K562 (cell line): ENCODE results near the gene SRCAP. TPM values are rescaled to one million over a fixed set of nuclear protein-coding genes. Genes with fewer than 3 reads are reported as not detected.
A peak's percentile ranks its signal among the peaks of the same experiment; 100 is the strongest.

ENCODE experiments used
- BHLHE40 ChIP-seq: IDR thresholded peaks from 2 replicates; pipeline ENCODE4 v1.6.1; 2011; ENCODE audit warnings: low read length, improper control_type of control experiment
- C11orf30 ChIP-seq: fragments of 450-650 bp; IDR thresholded peaks from 2 replicates; pipeline ENCODE4 v1.6.1; 2016; ENCODE audit warnings: low read depth, mild to moderate bottlenecking
- CBFA2T3 ChIP-seq: fragments of 450-650 bp; IDR thresholded peaks from 2 replicates; pipeline ENCODE4 v1.6.1; 2017
- DPF2 ChIP-seq: fragments of 450-650 bp; IDR thresholded peaks from 2 replicates; pipeline ENCODE4 v1.6.1; 2016
- ELF4 ChIP-seq: fragments of 450-650 bp; formaldehyde crosslinking; IDR thresholded peaks from 2 replicates; pipeline ENCODE4 v1.4.0; 2022; ENCODE audit warnings: missing genetic modification characterization
- EP400 ChIP-seq: fragments of 450-650 bp; IDR thresholded peaks from 2 replicates; pipeline ENCODE4 v1.6.1; 2017; ENCODE audit warnings: antibody characterized with exemption, mild to moderate bottlenecking, moderate library complexity
- FOXP1 ChIP-seq: sonication (generic); formaldehyde crosslinking; IDR thresholded peaks from 2 replicates; pipeline ENCODE4 v1.8.0; 2022; ENCODE audit warnings: mild to moderate bottlenecking, missing genetic modification reagents
- GTF2E2 ChIP-seq: fragments of 200-800 bp; sonication (Bioruptor generic); IDR thresholded peaks from 2 replicates; pipeline ENCODE4 v1.6.1; 2016; ENCODE audit warnings: missing genetic modification characterization, missing compliant biosample characterization
- HCFC1 ChIP-seq: IDR thresholded peaks from 2 replicates; pipeline ENCODE4 v1.6.1; 2012; ENCODE audit warnings: low read depth, low read length, improper control_type of control experiment
- HNRNPLL ChIP-seq: fragments of 200-400 bp; formaldehyde crosslinking; IDR thresholded peaks from 2 replicates; pipeline ENCODE4 v1.6.1; 2017; ENCODE audit warnings: low read length, low read depth, mild to moderate bottlenecking; ENCODE audit not compliant: poor library complexity, severe bottlenecking
- KLF16 ChIP-seq: IDR thresholded peaks from 2 replicates; pipeline ENCODE4 v1.6.1; 2016; ENCODE audit warnings: antibody characterized with exemption
- MTA3 ChIP-seq: fragments of 450-650 bp; formaldehyde crosslinking; IDR thresholded peaks from 2 replicates; pipeline ENCODE4 v1.6.1; 2017; ENCODE audit warnings: mild to moderate bottlenecking, borderline replicate concordance
- NR2F6 ChIP-seq: fragments of 450-650 bp; formaldehyde crosslinking; IDR thresholded peaks from 2 replicates; pipeline ENCODE4 v1.4.0; 2020; ENCODE audit warnings: mild to moderate bottlenecking
- RBM15 ChIP-seq: fragments of 200-400 bp; formaldehyde crosslinking; IDR thresholded peaks from 2 replicates; pipeline ENCODE4 v1.6.1; 2018; ENCODE audit warnings: mild to moderate bottlenecking, low read length, moderate library complexity; ENCODE audit not compliant: insufficient read depth
- ZBTB17 ChIP-seq: fragments of 450-650 bp; formaldehyde crosslinking; IDR thresholded peaks from 2 replicates; pipeline ENCODE4 v1.4.0; 2020; ENCODE audit warnings: mild to moderate bottlenecking
- ZNF124 ChIP-seq: sonication (generic); formaldehyde crosslinking; IDR thresholded peaks from 2 replicates; pipeline ENCODE4 v1.8.1; 2022; ENCODE audit warnings: missing genetic modification reagents
- ZNF282 ChIP-seq: sonication (generic); formaldehyde crosslinking; IDR thresholded peaks from 2 replicates; pipeline ENCODE4 v1.8.1; 2023; ENCODE audit warnings: missing genetic modification reagents
- ZNF707 ChIP-seq: fragments of 250-450 bp; sonication (Bioruptor Pico); conservative IDR thresholded peaks from 2 replicates; pipeline ENCODE4 v1.8.0; 2022; ENCODE audit warnings: inconsistent platforms, mild to moderate bottlenecking, moderate library complexity
- ZNF778 ChIP-seq: fragments of 450-650 bp; formaldehyde crosslinking; IDR thresholded peaks from 2 replicates; pipeline ENCODE4 v1.4.0; 2020; ENCODE audit warnings: mild to moderate bottlenecking, moderate library complexity
- polyA plus RNA-seq, 8 experiments: library from polyadenylated mRNA; depleted of rRNA in 4 of 8; stranded (reverse) in 5 of 8; unstranded in 3 of 8; fragments of >200 nt; fragmentation: Nextera tagmentation in 2 of 8; fragmentation: Illumina TruSeq in 1 of 8; extraction: Ambion mirVana in 2 of 8; extraction: Trizol in 1 of 8; gene quantifications; 2 replicates each; pipeline versions ENCODE4 v1.2.1 to v1.2.3, GENCODE V29; 2011 to 2014; ENCODE audit warnings: inconsistent platforms in 1 of 8, missing spikeins in 1 of 8
- total RNA-seq, 7 experiments: library from RNA; depleted of rRNA in 6 of 7; stranded (reverse); fragments of >200 nt in 6 of 7; fragmentation: Illumina TruSeq in 2 of 7; extraction: Trizol in 2 of 7; gene quantifications; 2 replicates each; pipeline versions ENCODE4 v1.2.1 to v1.2.3, GENCODE V29; 2011 to 2021; ENCODE audit warnings: low replicate concordance in 1 of 7
- TF ChIP-seq, protein P1 (sequence below): fragments of 200-800 bp; sonication (Bioruptor generic); IDR thresholded peaks from 2 replicates; pipeline ENCODE4 v1.6.1; 2016; ENCODE audit warnings: missing genetic modification characterization, missing compliant biosample characterization
- TF ChIP-seq, protein P2 (sequence below): fragments of 250-450 bp; sonication (Bioruptor Pico); IDR thresholded peaks from 2 replicates; pipeline ENCODE4 v1.5.0; 2022; ENCODE audit warnings: mild to moderate bottlenecking
- TF ChIP-seq, protein P3 (sequence below): sonication (generic); formaldehyde crosslinking; IDR thresholded peaks from 2 replicates; pipeline ENCODE4 v1.8.1; 2022; ENCODE audit warnings: missing genetic modification reagents

Gene SRCAP
- total and polyA plus RNA-seq, 9 of the 15 experiments (the other 6 are each of a cell fraction or from before 2014, with no cell fraction given), result 0.21 to 62.6 (median 5.8) TPM

DNA sequence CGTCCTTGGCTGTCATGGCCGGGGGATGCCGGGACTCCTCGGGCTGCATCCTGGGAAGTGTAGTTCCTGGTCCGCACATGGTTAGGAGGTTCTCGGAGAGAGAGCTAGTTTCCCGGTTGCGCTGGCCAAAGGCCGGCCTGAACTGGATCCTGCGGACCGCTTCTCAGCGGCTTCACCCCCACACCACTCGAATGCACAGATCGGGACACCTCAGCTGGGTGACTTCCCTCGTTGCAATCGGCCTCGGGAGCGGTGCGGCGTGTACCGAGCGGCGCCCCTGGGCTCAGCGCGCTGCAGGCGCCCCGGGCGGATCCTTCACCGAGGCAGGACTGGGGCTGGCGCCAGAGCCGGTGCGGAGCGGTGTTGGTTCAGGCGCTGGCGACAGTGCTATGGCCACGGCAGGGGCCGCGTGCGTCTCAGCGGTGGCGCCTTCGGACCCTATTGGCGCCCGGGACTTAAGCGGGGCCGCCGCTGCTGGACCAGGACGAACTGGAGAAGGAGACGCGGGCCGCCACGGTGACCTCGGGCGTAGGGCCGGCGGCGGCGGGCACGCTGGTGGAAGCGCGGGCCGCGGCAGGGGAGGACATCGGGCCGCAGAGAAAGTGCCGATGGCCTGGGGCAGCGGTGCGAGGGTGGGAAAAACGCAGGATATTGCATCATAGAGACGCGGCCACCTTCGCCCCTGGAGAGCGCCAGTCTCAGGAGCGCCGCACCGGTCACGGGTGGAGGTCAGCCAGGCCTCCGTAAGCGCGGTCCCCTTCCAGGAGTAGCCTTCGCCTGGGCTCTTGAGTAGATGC, 76.6 kb downstream of the SRCAP start (continued):
- TF ChIP-seq ELF4 (CRISPR knock-in tag) (peak; percentile 19; the same call in 1 of the 2 replicates), BHLHE40 (peak; percentile 76; the same call in 1 of the 2 replicates), GTF2E2 (tag) (peak; percentile 73; the same call in 1 of the 2 replicates), MTA3 (peak; percentile 84), RBM15 (no peak), ZNF778 (no peak), ZNF707 (peak; percentile 55; the same call in 1 of the 2 replicates), EP400 (peak; percentile 97), FOXP1 (CRISPR knock-in tag) (no peak), ZBTB17 (CRISPR knock-in tag) (peak; percentile 45), ZNF124 (CRISPR knock-in tag) (no peak), HCFC1 (peak; percentile 97), CBFA2T3 (0 out of 2 replicates have a peak, but pooled peaks have one; percentile 2), C11orf30 (no peak), HNRNPLL (peak; percentile 23), DPF2 (peak; percentile 18; the same call in 1 of the 2 replicates), NR2F6 (CRISPR knock-in tag) (0 out of 2 replicates have a peak, but pooled peaks have one; percentile 41), KLF16 (peak; percentile 97), ZNF282 (peak; percentile 60; the same call in 1 of the 2 replicates)
- TF ChIP-seq, protein P1, sequence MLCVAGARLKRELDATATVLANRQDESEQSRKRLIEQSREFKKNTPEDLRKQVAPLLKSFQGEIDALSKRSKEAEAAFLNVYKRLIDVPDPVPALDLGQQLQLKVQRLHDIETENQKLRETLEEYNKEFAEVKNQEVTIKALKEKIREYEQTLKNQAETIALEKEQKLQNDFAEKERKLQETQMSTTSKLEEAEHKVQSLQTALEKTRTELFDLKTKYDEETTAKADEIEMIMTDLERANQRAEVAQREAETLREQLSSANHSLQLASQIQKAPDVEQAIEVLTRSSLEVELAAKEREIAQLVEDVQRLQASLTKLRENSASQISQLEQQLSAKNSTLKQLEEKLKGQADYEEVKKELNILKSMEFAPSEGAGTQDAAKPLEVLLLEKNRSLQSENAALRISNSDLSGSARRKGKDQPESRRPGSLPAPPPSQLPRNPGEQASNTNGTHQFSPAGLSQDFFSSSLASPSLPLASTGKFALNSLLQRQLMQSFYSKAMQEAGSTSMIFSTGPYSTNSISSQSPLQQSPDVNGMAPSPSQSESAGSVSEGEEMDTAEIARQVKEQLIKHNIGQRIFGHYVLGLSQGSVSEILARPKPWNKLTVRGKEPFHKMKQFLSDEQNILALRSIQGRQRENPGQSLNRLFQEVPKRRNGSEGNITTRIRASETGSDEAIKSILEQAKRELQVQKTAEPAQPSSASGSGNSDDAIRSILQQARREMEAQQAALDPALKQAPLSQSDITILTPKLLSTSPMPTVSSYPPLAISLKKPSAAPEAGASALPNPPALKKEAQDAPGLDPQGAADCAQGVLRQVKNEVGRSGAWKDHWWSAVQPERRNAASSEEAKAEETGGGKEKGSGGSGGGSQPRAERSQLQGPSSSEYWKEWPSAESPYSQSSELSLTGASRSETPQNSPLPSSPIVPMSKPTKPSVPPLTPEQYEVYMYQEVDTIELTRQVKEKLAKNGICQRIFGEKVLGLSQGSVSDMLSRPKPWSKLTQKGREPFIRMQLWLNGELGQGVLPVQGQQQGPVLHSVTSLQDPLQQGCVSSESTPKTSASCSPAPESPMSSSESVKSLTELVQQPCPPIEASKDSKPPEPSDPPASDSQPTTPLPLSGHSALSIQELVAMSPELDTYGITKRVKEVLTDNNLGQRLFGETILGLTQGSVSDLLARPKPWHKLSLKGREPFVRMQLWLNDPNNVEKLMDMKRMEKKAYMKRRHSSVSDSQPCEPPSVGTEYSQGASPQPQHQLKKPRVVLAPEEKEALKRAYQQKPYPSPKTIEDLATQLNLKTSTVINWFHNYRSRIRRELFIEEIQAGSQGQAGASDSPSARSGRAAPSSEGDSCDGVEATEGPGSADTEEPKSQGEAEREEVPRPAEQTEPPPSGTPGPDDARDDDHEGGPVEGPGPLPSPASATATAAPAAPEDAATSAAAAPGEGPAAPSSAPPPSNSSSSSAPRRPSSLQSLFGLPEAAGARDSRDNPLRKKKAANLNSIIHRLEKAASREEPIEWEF (CRISPR knock-in tag), result no peak
- TF ChIP-seq, protein P2, sequence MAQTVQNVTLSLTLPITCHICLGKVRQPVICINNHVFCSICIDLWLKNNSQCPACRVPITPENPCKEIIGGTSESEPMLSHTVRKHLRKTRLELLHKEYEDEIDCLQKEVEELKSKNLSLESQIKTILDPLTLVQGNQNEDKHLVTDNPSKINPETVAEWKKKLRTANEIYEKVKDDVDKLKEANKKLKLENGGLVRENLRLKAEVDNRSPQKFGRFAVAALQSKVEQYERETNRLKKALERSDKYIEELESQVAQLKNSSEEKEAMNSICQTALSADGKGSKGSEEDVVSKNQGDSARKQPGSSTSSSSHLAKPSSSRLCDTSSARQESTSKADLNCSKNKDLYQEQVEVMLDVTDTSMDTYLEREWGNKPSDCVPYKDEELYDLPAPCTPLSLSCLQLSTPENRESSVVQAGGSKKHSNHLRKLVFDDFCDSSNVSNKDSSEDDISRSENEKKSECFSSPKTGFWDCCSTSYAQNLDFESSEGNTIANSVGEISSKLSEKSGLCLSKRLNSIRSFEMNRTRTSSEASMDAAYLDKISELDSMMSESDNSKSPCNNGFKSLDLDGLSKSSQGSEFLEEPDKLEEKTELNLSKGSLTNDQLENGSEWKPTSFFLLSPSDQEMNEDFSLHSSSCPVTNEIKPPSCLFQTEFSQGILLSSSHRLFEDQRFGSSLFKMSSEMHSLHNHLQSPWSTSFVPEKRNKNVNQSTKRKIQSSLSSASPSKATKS, result no peak
- TF ChIP-seq, protein P3, sequence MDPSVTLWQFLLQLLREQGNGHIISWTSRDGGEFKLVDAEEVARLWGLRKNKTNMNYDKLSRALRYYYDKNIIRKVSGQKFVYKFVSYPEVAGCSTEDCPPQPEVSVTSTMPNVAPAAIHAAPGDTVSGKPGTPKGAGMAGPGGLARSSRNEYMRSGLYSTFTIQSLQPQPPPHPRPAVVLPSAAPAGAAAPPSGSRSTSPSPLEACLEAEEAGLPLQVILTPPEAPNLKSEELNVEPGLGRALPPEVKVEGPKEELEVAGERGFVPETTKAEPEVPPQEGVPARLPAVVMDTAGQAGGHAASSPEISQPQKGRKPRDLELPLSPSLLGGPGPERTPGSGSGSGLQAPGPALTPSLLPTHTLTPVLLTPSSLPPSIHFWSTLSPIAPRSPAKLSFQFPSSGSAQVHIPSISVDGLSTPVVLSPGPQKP, result no peak
